Embryonic facial prominence (tissue), 1 donor: ENCODE measurements around the gene DDAH1.
A peak's percentile ranks its signal among the peaks of the same experiment; 100 is the strongest.

Source experiments
- DNase-seq: peaks from one replicate; pipeline ENCODE4 v3.0.0-alpha.2; 2016; ENCODE audit errors: extremely low spot score

Gene DDAH1

DNA sequence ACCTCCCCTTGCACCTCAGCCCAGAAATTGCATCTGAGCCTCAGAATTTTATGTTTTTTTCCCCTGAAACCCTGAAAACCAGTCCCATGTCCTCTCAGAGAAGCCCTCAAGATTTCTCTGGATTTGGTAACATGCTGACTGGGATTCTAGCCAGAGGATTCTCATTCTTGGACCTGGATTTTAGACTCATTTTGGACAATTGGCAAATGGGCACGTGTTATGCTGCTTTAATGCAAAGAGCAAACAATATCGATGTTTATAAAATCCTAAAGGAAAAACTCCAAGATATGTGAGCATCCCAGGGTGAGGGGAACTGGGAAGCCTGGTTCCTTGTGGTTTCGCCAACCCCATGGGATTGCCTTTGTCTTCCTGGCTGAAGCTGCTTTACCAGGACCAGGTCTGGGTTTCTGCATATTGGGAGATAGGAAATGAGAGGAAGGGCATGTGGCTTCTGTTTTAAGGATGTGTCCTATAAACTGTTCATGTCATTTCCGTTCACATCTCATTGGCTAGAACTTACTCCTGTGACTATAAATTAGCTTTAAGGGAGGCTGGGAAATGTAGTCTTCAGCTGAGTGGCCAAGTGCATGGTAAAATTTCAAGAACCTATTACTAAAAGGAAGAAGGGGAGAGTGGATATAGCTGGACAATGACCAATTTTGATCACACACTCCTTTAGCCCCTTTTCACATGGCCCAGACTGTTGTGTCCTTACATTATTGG, 161.4 kb downstream of the DDAH1 start:
- DNase-seq: no peak

DNA sequence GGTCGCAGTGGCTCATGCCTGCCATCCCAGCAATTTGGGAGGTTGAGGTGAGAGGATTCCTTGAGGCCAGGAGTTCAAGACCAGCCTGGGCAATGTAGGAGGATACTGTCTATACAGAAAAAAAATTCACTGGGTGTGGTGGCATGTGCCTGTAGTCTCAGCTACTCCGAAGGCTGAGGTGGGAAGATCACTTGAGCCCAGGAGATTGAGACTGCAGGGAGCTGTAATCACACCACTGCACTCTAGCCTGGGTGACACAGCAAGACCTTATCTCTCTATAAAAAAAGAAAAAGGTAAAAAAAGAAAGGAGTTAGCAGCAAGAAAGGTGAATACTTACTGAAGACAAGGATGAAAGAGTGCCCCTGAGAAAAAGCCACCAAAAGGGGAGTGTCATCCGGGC, 164.8 kb downstream of the DDAH1 start:
- DNase-seq: no peak

DNA sequence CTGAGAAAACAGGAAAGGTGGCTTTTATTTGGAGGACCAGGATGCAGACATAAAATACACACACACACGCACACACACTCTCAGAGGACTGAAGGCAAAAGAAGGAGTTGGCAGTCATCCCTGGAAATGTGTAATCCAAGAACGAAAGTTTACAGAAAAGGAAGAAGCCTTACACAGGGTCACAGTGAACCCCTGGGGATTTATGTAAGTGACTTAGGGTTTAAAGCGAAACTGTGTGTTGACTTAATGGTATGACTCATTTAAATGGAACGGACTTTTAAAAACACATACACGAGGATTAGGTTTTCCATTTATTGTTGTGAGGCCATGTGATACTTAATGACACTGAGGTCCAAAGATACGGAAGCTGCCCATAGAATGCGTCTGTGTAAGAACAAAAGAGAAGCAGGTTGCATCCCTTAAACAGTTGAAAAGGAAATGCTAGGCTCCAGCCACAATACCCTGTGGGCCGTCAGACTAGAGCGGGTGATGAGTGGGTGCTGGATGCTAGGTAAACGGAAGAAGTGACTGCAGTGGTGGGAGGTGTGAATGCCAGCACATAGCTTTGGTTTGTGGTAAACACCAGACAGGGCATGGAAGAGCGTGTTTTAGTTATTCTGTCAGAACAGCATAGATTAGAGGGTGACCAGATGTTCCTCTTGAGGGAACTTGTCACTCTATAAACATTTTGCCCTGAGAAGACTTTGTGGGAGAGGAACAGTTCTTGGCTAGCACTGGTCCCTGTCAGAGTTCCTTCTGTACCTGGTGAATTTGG, 166.9 kb downstream of the DDAH1 start:
- DNase-seq: peak; percentile 70

DNA sequence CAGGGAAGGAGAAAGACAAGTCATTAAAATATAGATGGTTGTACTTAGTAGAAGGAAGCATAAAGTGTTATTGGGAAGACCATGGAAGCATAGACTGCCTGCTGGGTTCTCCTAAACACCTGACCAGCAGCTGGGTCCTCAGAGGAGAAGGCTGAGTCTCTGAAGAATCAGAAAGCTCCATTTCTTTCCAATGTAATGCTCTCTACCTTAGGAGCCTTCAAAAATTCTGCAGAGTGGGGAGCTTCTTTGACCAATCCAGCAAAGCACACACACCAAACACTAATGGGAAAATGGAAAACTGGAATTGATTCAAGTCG, 167.5 kb downstream of the DDAH1 start:
- DNase-seq: no peak

DNA sequence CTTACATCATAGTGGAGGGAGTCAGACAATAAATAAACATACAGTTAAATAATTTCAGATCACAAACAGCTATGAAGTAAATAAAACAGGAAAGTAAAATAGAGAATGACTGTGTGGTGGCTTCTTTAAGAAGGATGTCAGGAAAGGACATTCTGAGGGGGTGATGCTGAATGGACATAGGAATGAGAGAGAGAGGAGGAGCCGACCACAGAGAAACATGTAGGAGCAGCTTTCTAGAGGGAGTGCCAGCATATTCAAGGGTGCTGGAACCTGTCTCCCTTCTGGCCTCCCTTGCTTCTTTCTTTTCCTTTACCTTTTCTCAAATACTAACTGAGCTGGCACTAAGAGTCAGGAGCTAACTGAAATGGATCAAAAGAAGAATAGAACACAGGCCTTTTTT, 168.0 kb downstream of the DDAH1 start:
- DNase-seq: no peak

DNA sequence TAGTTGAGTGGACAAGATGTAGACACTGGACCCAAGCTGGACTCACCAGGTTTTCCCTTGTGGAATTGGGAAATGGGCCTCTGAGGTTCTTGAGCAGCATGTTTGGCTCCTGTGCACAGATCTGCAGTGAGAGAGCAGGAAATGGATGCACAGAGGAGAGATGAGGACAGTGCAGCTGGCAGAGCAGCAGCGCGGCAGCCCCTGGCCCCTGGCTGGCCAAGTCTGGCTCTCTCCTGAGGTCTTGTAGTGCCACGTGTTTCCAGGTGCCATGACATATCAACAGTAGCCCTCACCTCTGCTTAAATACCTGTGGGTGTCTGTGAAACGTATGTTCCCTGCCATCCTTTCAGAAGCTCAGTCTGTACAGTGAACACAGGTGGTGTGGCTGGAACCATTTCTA, 169.3 kb downstream of the DDAH1 start:
- no peak for DNase-seq

DNA sequence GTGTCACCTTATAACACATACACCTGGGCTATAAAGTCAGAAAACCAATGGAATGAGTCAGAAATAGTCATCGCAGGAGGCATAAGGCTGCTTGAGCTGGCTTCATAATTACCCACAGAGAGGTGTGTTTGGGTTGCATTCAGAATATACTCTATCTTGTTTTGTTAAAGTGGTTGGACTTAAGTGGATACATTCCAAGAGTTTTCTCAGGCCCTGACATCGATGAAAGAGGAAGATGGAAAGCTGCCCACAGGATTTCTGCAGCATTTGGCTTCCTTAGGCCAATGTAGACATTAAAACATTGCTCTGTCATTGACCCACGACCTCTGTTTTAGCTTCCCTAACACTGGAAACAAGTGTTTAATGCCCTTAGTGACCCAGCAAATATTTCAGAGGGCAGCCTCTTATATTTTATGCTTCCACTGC, 169.9 kb downstream of the DDAH1 start:
- DNase-seq: no peak

DNA sequence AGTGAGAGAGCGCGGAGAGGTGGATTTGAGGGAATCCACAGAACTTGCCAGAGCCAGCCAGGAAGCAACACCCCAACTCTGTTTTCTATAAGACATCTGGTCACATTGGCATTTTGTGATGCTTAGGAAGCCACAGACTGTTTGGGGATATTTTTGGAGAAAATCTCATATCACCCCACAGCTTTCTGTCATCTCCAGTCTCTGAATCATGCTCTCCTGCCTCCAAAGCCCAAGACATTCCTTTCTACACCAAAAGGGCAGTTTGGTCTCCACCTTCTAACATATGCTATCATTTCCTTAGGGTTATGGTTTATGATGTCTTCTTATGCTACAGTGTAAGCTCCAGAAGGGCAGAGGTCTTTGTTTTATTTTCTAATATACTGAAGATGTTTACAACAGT, 174.1 kb downstream of the DDAH1 start:
- DNase-seq: no peak

DNA sequence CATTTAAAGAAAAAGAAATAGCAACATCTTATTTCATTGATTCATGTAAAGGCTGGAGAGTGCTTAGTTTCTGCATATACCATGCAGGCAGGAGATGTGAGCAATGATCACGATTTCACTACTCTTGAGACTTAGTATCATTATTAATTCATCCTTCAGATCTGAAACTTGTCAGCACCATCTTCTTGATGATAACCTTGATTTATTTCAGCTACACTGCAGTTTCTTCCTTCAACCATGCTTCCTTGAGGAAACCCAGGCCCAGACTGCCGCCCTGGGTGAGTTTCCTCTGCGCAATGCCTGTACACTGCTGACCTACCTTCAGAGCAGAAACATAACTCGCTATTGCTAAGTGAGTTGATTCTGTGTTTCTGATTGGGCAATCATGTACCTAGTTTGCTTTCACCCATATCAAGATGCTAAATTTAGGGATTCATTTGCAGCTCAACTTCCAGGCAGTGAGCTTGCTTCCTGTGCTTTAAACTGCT, 175.1 kb downstream of the DDAH1 start:
- no peak for DNase-seq

DNA sequence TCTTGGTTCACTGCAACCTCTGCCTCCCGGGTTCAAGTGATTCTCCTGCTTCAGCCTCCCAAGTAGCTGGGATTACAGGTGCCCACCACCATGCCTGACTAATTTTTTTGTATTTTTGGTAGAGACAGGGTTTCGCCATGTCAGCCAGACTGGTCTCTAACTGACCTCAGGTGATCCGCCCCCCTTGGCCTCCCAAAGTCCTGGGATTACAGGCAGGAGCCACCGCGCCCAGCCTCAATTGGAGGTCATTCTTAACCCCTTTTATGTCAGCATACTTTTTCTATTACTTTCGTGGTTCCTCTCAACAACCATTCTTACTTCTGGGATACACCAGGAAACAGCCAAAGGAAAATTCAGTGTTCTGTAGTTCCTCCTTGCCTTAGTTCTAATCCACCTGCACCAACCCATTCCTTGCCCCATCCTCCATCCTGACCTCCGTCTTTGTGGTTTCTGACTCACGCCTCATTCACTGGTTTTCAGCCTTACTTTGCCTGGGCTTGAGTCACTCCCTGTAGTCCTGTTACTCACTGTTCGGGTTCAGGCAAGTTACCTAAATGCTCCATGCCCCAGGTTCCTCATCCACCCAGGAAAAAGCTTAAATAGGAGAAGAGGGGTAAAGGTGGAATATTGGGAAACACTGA, 175.6 kb downstream of the DDAH1 start:
- no peak for DNase-seq

DNA sequence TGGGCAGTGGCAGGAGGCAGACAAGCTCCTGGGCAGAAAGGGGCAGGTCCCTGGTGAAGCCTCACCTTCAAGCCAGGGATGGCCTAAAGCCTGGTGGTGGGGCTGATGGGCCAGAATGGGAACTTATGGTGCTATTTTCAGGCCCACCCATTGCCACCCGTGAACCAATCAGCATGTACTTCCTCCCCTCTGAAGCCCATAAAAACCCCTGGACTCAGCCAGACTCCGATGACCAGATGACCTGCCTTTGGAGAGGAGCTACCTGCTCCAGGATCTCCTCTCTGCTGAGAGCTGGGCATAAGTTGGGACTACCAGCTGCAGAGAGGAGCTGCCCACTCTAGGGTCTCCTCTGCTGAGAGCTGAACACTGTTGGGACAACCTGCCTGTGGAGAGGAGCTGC, 180.8 kb downstream of the DDAH1 start:
- no peak for DNase-seq

DNA sequence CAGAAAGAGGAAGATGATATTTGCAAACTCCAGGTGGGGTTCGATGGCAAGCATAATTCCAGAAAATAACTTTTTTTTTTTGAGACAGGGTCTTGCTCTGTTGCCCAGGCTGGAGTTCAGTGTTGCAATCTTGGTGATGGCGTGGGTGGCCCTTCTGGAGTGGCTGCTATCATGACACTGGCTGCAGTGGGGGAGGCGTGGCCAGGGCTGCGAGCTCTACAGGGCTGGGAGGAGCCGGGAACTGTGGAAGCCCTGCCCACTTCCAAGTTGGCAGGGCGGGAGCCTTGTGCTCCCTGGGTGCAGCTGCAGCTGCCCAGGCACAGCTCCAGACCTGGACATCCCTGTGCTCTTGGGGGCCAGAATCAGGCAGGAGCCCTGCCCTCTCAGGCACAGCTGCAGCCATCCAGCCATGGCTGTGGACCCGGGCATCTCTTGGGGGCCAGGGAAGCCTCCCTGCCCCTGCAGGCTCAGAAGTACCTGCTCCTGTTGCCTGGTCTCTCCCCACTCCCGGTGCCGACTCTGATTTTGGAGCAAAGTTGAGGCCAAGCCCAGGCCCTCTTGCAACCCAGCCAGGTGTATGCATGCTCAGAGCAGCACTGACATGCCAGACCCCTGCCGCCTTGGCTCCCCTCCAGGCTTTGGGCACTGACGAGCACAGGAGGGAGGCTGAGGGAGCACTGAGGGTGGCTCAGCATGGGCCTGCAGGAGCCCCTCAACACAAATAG, 181.3 kb downstream of the DDAH1 start:
- no peak for DNase-seq

DNA sequence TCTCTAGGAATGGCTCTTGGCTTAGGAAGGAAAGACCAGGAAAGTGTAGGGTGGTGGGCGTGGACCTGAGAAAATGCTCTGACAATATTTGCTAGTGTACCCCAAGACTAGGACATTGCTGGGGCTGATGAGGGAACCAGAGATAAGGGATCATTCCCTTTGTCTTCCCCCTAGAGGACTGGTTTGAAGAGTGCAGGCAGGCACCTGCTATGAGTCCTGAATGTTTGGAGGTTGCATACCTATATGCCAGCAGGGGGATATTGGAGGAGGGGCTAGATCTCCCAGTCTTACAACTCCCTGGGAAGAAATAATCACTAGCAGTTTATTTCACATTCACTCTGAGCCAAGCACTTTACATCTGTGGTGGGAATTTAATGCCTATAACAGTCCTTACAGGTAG, 182.5 kb downstream of the DDAH1 start:
- no peak for DNase-seq

DNA sequence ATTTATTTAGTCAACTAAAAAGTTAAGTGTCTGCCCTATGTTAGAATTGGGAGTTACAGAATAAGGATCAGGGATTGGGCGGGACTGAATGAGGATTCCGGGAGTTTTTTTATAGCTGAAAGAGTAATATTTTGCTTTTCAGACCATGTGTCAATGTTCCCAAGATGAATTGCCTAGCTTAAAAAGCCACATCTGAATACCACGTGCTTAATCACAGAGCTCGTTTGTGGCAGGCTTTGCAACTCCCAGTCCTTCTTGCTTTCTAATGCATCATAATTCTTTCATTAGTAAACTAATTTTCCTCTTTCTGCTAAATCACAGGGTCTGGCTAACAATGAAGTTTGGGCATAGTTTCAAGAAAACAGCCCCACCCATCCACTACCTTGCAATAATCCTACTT, 184.3 kb downstream of the DDAH1 start:
- no peak for DNase-seq

DNA sequence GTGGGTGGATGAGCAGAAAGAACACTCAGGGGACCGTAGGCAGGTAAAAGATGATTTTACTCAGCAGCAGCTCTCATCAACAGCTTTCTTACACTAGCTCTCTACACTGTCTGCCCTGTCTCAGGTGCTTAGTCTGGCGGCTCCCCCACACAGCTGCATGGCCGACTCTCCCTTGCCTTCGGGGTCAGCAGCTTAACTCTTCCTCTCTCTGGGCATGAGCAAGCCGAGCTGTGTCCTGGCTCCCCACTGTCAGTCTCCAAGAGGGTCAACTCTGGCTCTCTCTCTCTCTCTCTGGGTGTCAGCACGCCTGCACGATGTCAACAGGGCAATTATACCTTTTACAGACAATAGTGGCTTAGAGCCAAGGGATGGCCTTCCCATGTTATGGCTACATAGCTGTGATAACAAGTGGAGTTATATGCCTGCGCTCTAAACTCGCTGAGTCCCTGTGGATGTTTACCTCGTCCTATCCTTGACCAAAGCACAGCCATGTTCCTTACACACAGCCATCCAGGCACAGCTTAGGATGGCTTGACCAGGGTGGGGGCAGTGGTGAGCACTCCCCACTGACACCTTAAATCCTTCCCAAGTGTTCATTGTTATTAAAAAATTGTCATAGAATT, 185.4 kb downstream of the DDAH1 start:
- DNase-seq: no peak

DNA sequence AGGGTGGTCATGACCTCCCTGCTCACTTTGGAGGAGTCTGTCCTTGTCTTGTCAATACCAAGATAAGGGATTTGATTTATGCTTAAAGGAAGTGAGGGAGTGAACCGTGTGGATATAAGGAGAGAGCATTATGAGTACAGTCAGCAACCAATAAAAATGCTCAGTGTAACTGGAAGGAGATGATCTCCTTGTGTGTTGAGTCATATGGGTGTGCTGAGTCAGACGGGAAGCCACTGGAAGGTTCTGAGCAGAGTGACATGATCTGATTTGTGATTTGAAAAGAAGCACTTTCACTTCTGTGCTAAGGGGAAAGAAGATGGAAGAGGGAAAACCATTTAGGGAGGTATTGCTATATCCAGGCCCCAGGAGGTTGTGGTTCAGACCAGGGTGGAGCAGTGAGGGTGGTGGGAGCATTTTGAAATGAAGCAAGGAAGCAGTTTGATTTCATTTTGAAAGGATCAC, 186.1 kb downstream of the DDAH1 start:
- DNase-seq: no peak

DNA sequence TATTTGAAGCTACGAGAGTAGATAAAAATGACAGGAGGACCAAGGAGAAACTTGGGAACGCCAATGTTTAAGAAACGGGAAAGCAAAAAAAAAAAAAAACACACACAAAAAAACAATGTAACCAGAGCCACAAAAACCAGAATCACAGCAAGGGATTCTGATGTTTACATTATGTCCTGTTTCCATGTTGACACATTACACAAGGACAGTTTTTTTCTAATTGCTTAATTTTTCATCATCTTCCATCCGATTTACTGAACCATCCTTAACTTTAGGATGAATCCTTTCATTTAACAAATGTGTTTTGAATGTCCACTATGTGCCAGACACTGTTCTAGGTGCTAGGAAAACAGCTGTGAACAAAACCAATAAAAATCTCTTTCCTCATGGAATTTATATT, 187.2 kb downstream of the DDAH1 start:
- no peak for DNase-seq

DNA sequence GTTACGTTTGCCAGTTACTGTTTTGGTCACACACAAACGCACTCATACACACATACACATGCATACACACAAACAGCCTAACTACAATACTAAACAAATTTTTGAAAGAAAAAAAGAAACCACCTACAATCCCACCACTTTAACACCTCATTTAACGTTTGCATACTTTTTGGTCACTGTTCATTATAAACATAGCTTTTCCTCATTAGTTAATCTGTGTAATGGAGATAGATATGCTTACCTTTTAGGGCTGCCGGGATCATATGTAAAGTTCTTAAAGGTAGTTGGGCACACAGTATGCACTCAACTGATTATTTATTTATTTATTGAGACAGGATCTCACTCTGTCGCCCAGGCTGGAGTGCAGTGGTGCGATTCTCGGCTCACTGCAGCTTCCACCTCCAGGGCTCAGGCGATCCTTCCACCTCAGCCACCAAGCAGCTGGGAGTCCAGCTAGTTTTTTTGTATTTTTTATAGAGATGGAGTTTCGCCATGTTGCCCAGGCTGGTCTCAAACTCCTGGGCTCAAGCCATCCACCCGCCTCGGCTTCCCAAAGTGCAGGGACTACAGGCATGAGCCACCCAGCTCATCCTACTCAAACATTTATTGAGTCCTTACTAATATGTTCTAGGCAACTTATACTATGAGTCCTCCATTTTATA, 187.8 kb downstream of the DDAH1 start:
- DNase-seq: no peak

DNA sequence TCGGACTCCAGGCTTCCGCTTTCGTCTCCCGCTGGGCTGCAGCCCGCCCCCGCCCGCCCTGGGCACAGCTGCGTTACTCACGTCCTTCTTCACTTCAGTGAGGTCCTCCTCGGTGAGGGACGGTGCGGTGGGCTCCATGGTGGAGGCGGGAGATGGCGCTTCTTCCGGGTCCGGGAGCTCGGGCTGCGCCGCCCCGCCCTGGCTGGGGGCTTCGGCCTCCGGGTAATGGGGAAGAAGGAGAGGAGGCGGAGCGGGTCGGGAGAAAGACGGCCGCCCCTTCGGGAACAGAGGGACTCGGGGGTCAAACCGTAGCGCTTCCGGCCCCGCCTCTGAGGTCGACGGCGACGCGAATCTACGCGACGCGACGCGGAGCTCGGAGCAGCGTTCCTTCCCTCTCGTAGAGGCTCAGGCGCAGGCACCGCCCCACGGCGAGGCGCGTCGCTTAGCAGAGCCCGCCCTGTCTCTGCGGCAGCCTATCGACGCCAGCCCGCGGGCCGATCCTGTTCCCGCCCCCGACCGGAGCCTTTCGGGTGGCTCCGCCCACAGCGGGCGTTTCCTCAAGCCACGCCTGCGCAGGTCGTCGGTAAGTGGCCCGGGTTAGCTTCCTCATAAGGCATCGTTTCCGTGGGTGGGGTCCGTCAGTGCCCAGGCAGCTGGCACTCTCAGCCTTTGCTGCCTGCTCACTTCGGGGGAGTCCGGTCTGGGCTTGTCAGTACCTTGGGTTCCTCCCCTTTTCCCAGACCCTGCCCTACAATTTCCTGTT, 188.6 kb downstream of the DDAH1 start, which contains the start of gene BCL10:
Gene BCL10, minus strand, starts transcription at position 418 of the 763 bp plus-strand sequence. Its CDS starts 280 bp downstream, at position 138.
- peak; percentile 96 for DNase-seq

DNA sequence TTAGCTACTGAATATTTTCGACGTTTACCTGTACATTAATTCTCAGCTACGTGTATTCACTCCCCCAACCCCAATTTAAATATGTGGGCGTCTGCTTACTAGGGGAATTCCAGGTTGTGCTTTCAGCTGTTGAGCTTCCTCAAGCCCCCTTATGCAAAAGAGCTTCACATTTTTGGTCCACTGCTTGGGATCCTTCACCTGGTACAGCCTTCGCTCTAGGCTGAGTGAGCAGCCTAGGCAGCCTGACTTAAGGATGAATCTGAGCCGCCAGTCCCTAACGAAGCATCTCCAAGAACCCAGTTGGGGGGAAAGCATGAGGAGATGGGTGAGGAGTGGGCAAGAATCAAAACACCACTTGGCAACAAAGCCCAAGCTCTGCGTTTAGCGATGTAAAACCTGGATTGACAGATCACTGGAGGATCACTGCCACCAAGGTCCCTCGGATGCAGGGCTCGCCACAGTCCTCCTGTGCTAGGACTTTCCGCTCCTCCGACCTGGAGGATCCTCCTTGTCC, 189.2 kb downstream of the DDAH1 start:
- DNase-seq: no peak
